Suprapubic skin (tissue), 4 donors: Measurements from ENCODE around the gene LRCH1. TPM values are rescaled to one million over a fixed set of nuclear protein-coding genes. Genes with fewer than 3 reads are reported as not detected.
"Not testable (repeated sequence)": the region's sequence is repeated elsewhere in the genome, so short reads cannot be mapped to it uniquely, and the experiment has no call there.

Experiments
- DNase-seq, 2 donors: peaks; one replicate each; pipeline ENCODE4 v3.0.0-alpha.2; 2019; ENCODE audit warnings: low spot score in 2 of 2
- H3K27ac ChIP-seq: fragments of 200-600 bp; sonication (generic); one replicate; pipeline ENCODE4 v1.5.1; 2019
- H3K27me3 ChIP-seq: fragments of 200-600 bp; sonication (generic); one replicate; pipeline ENCODE4 v1.5.1; 2019
- H3K36me3 ChIP-seq: fragments of 200-600 bp; sonication (generic); one replicate; pipeline ENCODE4 v1.5.1; 2019
- H3K4me1 ChIP-seq: fragments of 200-600 bp; sonication (generic); one replicate; pipeline ENCODE4 v1.5.1; 2019
- H3K4me3 ChIP-seq: fragments of 200-600 bp; sonication (generic); one replicate; pipeline ENCODE4 v1.5.1; 2019; ENCODE audit warnings: mild to moderate bottlenecking
- H3K9me3 ChIP-seq: fragments of 200-600 bp; sonication (generic); one replicate; pipeline ENCODE4 v1.5.1; 2019
- CTCF ChIP-seq, 2 donors: fragments of 200-600 bp in 1 of 2; fragments of 450-650 bp in 1 of 2; sonication (generic) in 1 of 2; IDR thresholded peaks; one replicate each; pipeline ENCODE4 v1.5.1; 2016 to 2019; ENCODE audit warnings: antibody characterized with exemption in 2 of 2, mild to moderate bottlenecking in 1 of 2, moderate library complexity in 1 of 2
- EP300 ChIP-seq: sonication (generic); formaldehyde crosslinking; IDR thresholded peaks from one replicate; pipeline ENCODE4 v1.6.1; 2017; ENCODE audit warnings: antibody characterized with exemption
- POLR2A ChIP-seq, 2 donors: fragments of 450-650 bp; IDR thresholded peaks; one replicate each; pipeline ENCODE4 v1.6.1; 2017; ENCODE audit warnings: antibody characterized with exemption in 2 of 2, mild to moderate bottlenecking in 2 of 2, moderate library complexity in 2 of 2
- POLR2AphosphoS5 ChIP-seq, 3 donors: sonication (generic); formaldehyde crosslinking; IDR thresholded peaks; one replicate each; pipeline ENCODE4 v1.6.1; 2017; ENCODE audit warnings: antibody characterized with exemption in 3 of 3
- WGBS: methylation state at CpG from one replicate; pipeline ENCODE4 v1.1.5; 2018; 5-methylcytosine and 5-hydroxymethylcytosine counted together
- total RNA-seq, 4 donors: library from RNA; depleted of rRNA; stranded (reverse); fragments of >200 nt; gene quantifications; one replicate each; pipeline ENCODE4 v1.1.0, GENCODE V29; 2016

The LRCH1 gene
- total RNA-seq, 4 donors from 2014 or later = 29.1 to 44.7 (median 34.9) TPM

- peaks cover 3% of the 10 kb centered on the region for H3K4me1 ChIP-seq
- DNase-seq = no peak
- no peaks in the 10 kb centered on the region for H3K9me3 ChIP-seq
- TF ChIP-seq POLR2A (IDR thresholded peaks at IDR 0.05) (no peak), CTCF (IDR thresholded peaks at IDR 0.05) (no peak), EP300 (no peak), POLR2AphosphoS5 (IDR thresholded peaks at IDR 0.05) (no peak)
- H3K4me3 ChIP-seq = no peak overlapping the region
- no peak overlapping the region for H3K27ac ChIP-seq
- peaks cover 55% of the 10 kb centered on the region for H3K36me3 ChIP-seq
- no peaks in the 10 kb centered on the region for H3K27me3 ChIP-seq
- WGBS = 77% methylated on average over 2 of the region's 2 CpGs
These were observed 197.0 kb downstream of the LRCH1 start for GRCh38 chr13:46749951-46750350.

- TF ChIP-seq POLR2A (IDR thresholded peaks at IDR 0.05) = no peak
- TF ChIP-seq EP300 = no peak
- TF ChIP-seq POLR2AphosphoS5 (IDR thresholded peaks at IDR 0.05) = no peak
- TF ChIP-seq CTCF (IDR thresholded peaks at IDR 0.05) = no peak
- H3K27ac ChIP-seq = no peak overlapping the region
- peaks cover 8% of the 10 kb centered on the region for H3K4me1 ChIP-seq
- H3K27me3 ChIP-seq = no peaks in the 10 kb centered on the region
- H3K36me3 ChIP-seq = peaks cover 44% of the 10 kb centered on the region
- no peak overlapping the region for H3K4me3 ChIP-seq
- no peaks in the 10 kb centered on the region for H3K9me3 ChIP-seq
- DNase-seq = no peak
- WGBS = 48% methylated on average over 7 of the region's 7 CpGs
These were observed 199.1 kb downstream of the LRCH1 start for GRCh38 chr13:46751811-46752635.

DNA sequence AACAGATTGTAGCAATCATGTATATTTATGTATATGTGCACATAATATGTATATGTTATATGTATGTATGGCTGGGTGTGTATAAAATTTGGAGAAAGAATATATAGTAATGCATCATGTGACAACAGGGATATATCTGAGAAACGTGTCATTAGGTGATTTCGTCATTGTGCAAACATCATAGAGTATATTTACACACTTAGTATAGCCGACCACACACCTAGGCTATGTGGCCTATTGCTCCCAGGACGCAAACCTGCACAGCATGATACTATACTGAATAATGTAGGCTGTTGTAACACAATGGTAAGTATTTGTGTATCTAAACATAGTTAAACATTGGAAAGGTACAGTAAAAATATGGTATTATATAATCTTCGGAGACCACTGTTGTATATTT is 200.2 kb downstream of the LRCH1 start:
- no peak overlapping the region for H3K4me3 ChIP-seq
- DNase-seq = no peak
- no peak for TF ChIP-seq POLR2AphosphoS5 (IDR thresholded peaks at IDR 0.05)
- no peak for TF ChIP-seq CTCF (IDR thresholded peaks at IDR 0.05)
- TF ChIP-seq EP300 = no peak
- no peak for TF ChIP-seq POLR2A (IDR thresholded peaks at IDR 0.05)
- H3K27ac ChIP-seq = no peak overlapping the region
- H3K36me3 ChIP-seq = peaks cover 35% of the 10 kb centered on the region
- WGBS = 88% methylated on average over 5 of the region's 5 CpGs
- H3K9me3 ChIP-seq = no peaks in the 10 kb centered on the region
- H3K4me1 ChIP-seq = peaks cover 13% of the 10 kb centered on the region
- no peaks in the 10 kb centered on the region for H3K27me3 ChIP-seq

GRCh38 chr13:46753917-46754316 is 200.9 kb downstream of the LRCH1 start:
- no peak overlapping the region for H3K4me3 ChIP-seq
- peaks cover 13% of the 10 kb centered on the region for H3K4me1 ChIP-seq
- WGBS = 89% methylated on average over 6 of the region's 6 CpGs
- TF ChIP-seq POLR2AphosphoS5 (IDR thresholded peaks at IDR 0.05) = no peak
- no peak for TF ChIP-seq POLR2A (IDR thresholded peaks at IDR 0.05)
- TF ChIP-seq CTCF (IDR thresholded peaks at IDR 0.05) = no peak
- TF ChIP-seq EP300 = no peak
- DNase-seq = no peak
- H3K9me3 ChIP-seq = no peaks in the 10 kb centered on the region
- H3K27me3 ChIP-seq = no peaks in the 10 kb centered on the region
- H3K27ac ChIP-seq = no peak overlapping the region
- peaks cover 29% of the 10 kb centered on the region for H3K36me3 ChIP-seq

DNA sequence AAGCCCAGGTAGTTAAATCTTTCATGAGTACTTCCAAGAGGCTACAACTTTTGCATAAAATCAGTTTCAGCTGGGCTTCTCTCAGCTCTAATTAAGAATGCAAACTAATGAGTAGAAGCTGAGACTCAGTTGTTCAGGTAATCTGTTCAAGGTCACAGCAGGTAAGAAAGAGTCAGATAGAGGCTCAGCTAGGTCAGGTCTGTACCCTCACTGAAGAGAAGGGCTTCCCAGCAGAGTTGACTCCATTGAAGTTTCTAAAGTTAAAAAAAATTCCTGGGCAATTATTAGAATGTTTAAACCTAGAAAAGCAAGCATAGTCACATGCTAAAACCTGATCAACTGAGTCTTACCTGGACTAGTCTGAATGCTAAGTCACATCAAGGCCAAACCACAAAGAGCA is 201.8 kb downstream of the LRCH1 start:
- Histone ChIP-seq H3K27ac (no peak overlapping the region), H3K27me3 (no peaks in the 10 kb centered on the region)
- DNase-seq = no peak

GRCh38 chr13:46755508-46755907 is 202.5 kb downstream of the LRCH1 start:
- not testable (repeated sequence) for H3K4me3 ChIP-seq, H3K27ac ChIP-seq, DNase-seq, H3K9me3 ChIP-seq, H3K27me3 ChIP-seq
- Histone ChIP-seq H3K4me1 (peaks cover 19% of the 10 kb centered on the region), H3K36me3 (peaks cover 17% of the 10 kb centered on the region)
- 91% methylated on average over 4 of the region's 5 CpGs for WGBS

More for the DNA sequence above, 201.8 kb downstream of the LRCH1 start:
- H3K4me3 ChIP-seq = no peak overlapping the region
- no peak for TF ChIP-seq POLR2AphosphoS5 (IDR thresholded peaks at IDR 0.05)
- TF ChIP-seq EP300 = no peak
- no peak for TF ChIP-seq POLR2A (IDR thresholded peaks at IDR 0.05)
- TF ChIP-seq CTCF (IDR thresholded peaks at IDR 0.05) = no peak
- peaks cover 24% of the 10 kb centered on the region for H3K36me3 ChIP-seq
- H3K4me1 ChIP-seq = peaks cover 13% of the 10 kb centered on the region
- no peaks in the 10 kb centered on the region for H3K9me3 ChIP-seq
